A549 (cell line): ENCODE results near the gene OR5M3. TPM values are rescaled to one million over a fixed set of nuclear protein-coding genes. Genes with fewer than 3 reads are reported as not detected.

Experiments used
- polyA plus RNA-seq, 4 experiments: library from polyadenylated mRNA; depleted of rRNA in 3 of 4; stranded (reverse); fragments of >200 nt; fragmentation: RNase III in 1 of 4; extraction: RNeasy Plus Mini Kit Qiagen cat#74134 plus additional on column Dnase treatment in 1 of 4; gene quantifications; 2 replicates in 3 of 4; 3 replicates in 1 of 4; pipeline ENCODE4 v1.2.3, GENCODE V29; 2011 to 2017

OR5M3 gene
- polyA plus RNA-seq, 2 of the 4 experiments (the other 2 are of a cell fraction), result not detected

Other genes starting within 250 kb of the OR5M3 start
- gene OR5T2, start 239.1 kb downstream of the OR5M3 start, polyA plus RNA-seq (2011; rRNA removed), result not detected in 2 replicates
- not detected in 3 replicates for gene OR5T2, start 239.1 kb downstream of the OR5M3 start, polyA plus RNA-seq (2017; fragmentation: RNase III; extraction: RNeasy Plus Mini Kit Qiagen cat#74134 plus additional on column Dnase treatment)
- not detected in 2 replicates for gene OR5T3, start 221.1 kb downstream of the OR5M3 start, polyA plus RNA-seq (2011; rRNA removed)
- gene OR5T3, start 221.1 kb downstream of the OR5M3 start, polyA plus RNA-seq (2017; fragmentation: RNase III; extraction: RNeasy Plus Mini Kit Qiagen cat#74134 plus additional on column Dnase treatment), result not detected in 3 replicates
- not detected in 2 replicates for gene OR5T1, start 199.2 kb downstream of the OR5M3 start, polyA plus RNA-seq (2011; rRNA removed)
- not detected in 3 replicates for gene OR5T1, start 199.2 kb downstream of the OR5M3 start, polyA plus RNA-seq (2017; fragmentation: RNase III; extraction: RNeasy Plus Mini Kit Qiagen cat#74134 plus additional on column Dnase treatment)
- not detected in 2 replicates for gene OR8H1, start 181.1 kb downstream of the OR5M3 start, polyA plus RNA-seq (2011; rRNA removed)
- not detected in 3 replicates for gene OR8H1, start 181.1 kb downstream of the OR5M3 start, polyA plus RNA-seq (2017; fragmentation: RNase III; extraction: RNeasy Plus Mini Kit Qiagen cat#74134 plus additional on column Dnase treatment)
- not detected in 2 replicates for gene OR8K3, start 158.2 kb downstream of the OR5M3 start, polyA plus RNA-seq (2011; rRNA removed)
- not detected in 3 replicates for gene OR8K3, start 158.2 kb downstream of the OR5M3 start, polyA plus RNA-seq (2017; fragmentation: RNase III; extraction: RNeasy Plus Mini Kit Qiagen cat#74134 plus additional on column Dnase treatment)
- not detected in 2 replicates for gene OR8K1, start 127.3 kb downstream of the OR5M3 start, polyA plus RNA-seq (2011; rRNA removed)
- gene OR8K1, start 127.3 kb downstream of the OR5M3 start, polyA plus RNA-seq (2017; fragmentation: RNase III; extraction: RNeasy Plus Mini Kit Qiagen cat#74134 plus additional on column Dnase treatment), result not detected in 3 replicates
- not detected in 2 replicates for gene OR8J1, start 119.1 kb downstream of the OR5M3 start, polyA plus RNA-seq (2011; rRNA removed)
- gene OR8J1, start 119.1 kb downstream of the OR5M3 start, polyA plus RNA-seq (2017; fragmentation: RNase III; extraction: RNeasy Plus Mini Kit Qiagen cat#74134 plus additional on column Dnase treatment), result not detected in 3 replicates
- gene OR8U1, start 97.7 kb downstream of the OR5M3 start, polyA plus RNA-seq (2011; rRNA removed), result not detected in 2 replicates
- not detected in 3 replicates for gene OR8U1, start 97.7 kb downstream of the OR5M3 start, polyA plus RNA-seq (2017; fragmentation: RNase III; extraction: RNeasy Plus Mini Kit Qiagen cat#74134 plus additional on column Dnase treatment)
- gene OR5AL1, start 60.7 kb downstream of the OR5M3 start, polyA plus RNA-seq (2011; rRNA removed), result not detected in 2 replicates
- gene OR5AL1, start 60.7 kb downstream of the OR5M3 start, polyA plus RNA-seq (2017; fragmentation: RNase III; extraction: RNeasy Plus Mini Kit Qiagen cat#74134 plus additional on column Dnase treatment), result not detected in 3 replicates
- gene OR5M8, start 18.0 kb upstream of the OR5M3 start, polyA plus RNA-seq (2011; rRNA removed), result not detected in 2 replicates
- gene OR5M8, start 18.0 kb upstream of the OR5M3 start, polyA plus RNA-seq (2017; fragmentation: RNase III; extraction: RNeasy Plus Mini Kit Qiagen cat#74134 plus additional on column Dnase treatment), result not detected in 3 replicates
- not detected in 2 replicates for gene OR5M11, start 69.9 kb upstream of the OR5M3 start, polyA plus RNA-seq (2011; rRNA removed)
- gene OR5M11, start 69.9 kb upstream of the OR5M3 start, polyA plus RNA-seq (2017; fragmentation: RNase III; extraction: RNeasy Plus Mini Kit Qiagen cat#74134 plus additional on column Dnase treatment), result not detected in 3 replicates
- gene OR5M10, start 104.4 kb upstream of the OR5M3 start, polyA plus RNA-seq (2011; rRNA removed), result not detected in 2 replicates
- not detected in 3 replicates for gene OR5M10, start 104.4 kb upstream of the OR5M3 start, polyA plus RNA-seq (2017; fragmentation: RNase III; extraction: RNeasy Plus Mini Kit Qiagen cat#74134 plus additional on column Dnase treatment)
- not detected in 2 replicates for gene OR5M1, start 141.5 kb upstream of the OR5M3 start, polyA plus RNA-seq (2011; rRNA removed)
- not detected in 3 replicates for gene OR5M1, start 141.5 kb upstream of the OR5M3 start, polyA plus RNA-seq (2017; fragmentation: RNase III; extraction: RNeasy Plus Mini Kit Qiagen cat#74134 plus additional on column Dnase treatment)
- not detected in 2 replicates for gene OR5AP2, start 169.1 kb upstream of the OR5M3 start, polyA plus RNA-seq (2011; rRNA removed)
- gene OR5AP2, start 169.1 kb upstream of the OR5M3 start, polyA plus RNA-seq (2017; fragmentation: RNase III; extraction: RNeasy Plus Mini Kit Qiagen cat#74134 plus additional on column Dnase treatment), result not detected in 3 replicates
- not detected in 2 replicates for gene OR5AR1, start 190.3 kb upstream of the OR5M3 start, polyA plus RNA-seq (2011; rRNA removed)
- gene OR5AR1, start 190.3 kb upstream of the OR5M3 start, polyA plus RNA-seq (2017; fragmentation: RNase III; extraction: RNeasy Plus Mini Kit Qiagen cat#74134 plus additional on column Dnase treatment), result not detected in 3 replicates
- gene OR9G1, start 225.7 kb upstream of the OR5M3 start, polyA plus RNA-seq (2011; rRNA removed), result not detected in 2 replicates
- not detected in 3 replicates for gene OR9G1, start 225.7 kb upstream of the OR5M3 start, polyA plus RNA-seq (2017; fragmentation: RNase III; extraction: RNeasy Plus Mini Kit Qiagen cat#74134 plus additional on column Dnase treatment)